ENCODE results near the gene MPPED1.

DNA sequence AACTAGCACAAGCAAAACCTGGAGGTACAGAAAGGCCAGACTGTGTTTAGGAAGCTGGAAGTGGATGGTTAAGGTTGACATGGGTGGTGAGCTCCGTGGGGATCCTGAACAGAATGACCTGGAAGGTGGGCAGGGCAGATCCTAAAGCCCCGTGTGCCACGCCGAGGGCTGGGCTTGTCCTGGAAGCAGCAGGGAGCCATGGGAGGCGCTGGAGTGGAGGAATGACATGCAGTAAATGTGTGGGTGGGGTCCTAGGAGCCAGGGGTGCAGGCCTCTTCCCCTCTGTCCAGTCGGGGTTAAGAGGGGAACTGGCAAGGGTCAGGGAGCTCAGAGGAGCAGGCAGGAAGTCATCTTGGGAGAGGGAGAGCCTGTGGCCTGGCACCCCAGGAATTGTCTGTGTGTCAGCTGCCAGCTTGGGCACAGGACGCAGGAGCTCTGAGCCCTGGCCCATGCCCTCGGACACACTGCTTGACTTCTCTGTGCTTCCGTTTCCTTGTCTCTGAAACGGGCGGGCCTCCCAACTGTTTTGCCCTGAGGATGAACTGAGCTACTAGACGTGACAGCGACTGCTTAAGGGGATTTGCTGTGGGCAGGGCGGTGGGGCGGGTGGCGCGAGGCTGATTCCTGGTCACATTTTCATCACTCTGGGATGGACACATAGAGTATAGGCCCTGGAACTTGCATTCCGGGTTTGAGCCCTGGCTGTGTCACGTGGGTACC is 75.7 kb downstream of the MPPED1 start:
- TF ChIP-seq, protein P1, sequence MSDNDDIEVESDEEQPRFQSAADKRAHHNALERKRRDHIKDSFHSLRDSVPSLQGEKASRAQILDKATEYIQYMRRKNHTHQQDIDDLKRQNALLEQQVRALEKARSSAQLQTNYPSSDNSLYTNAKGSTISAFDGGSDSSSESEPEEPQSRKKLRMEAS (IDR thresholded peaks at IDR 0.05), result no peak
- TF ChIP-seq, protein P2, sequence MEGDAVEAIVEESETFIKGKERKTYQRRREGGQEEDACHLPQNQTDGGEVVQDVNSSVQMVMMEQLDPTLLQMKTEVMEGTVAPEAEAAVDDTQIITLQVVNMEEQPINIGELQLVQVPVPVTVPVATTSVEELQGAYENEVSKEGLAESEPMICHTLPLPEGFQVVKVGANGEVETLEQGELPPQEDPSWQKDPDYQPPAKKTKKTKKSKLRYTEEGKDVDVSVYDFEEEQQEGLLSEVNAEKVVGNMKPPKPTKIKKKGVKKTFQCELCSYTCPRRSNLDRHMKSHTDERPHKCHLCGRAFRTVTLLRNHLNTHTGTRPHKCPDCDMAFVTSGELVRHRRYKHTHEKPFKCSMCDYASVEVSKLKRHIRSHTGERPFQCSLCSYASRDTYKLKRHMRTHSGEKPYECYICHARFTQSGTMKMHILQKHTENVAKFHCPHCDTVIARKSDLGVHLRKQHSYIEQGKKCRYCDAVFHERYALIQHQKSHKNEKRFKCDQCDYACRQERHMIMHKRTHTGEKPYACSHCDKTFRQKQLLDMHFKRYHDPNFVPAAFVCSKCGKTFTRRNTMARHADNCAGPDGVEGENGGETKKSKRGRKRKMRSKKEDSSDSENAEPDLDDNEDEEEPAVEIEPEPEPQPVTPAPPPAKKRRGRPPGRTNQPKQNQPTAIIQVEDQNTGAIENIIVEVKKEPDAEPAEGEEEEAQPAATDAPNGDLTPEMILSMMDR (IDR thresholded peaks at IDR 0.05; ENCODE audit: low read depth, low read length, missing input control), result no peak
- TF ChIP-seq, protein P3, sequence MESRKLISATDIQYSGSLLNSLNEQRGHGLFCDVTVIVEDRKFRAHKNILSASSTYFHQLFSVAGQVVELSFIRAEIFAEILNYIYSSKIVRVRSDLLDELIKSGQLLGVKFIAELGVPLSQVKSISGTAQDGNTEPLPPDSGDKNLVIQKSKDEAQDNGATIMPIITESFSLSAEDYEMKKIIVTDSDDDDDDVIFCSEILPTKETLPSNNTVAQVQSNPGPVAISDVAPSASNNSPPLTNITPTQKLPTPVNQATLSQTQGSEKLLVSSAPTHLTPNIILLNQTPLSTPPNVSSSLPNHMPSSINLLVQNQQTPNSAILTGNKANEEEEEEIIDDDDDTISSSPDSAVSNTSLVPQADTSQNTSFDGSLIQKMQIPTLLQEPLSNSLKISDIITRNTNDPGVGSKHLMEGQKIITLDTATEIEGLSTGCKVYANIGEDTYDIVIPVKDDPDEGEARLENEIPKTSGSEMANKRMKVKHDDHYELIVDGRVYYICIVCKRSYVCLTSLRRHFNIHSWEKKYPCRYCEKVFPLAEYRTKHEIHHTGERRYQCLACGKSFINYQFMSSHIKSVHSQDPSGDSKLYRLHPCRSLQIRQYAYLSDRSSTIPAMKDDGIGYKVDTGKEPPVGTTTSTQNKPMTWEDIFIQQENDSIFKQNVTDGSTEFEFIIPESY (IDR thresholded peaks at IDR 0.05), result no peak
- TF ChIP-seq TAF1 (conservative IDR thresholded peaks at IDR 0.05), result no peak
- TF ChIP-seq, protein P4, sequence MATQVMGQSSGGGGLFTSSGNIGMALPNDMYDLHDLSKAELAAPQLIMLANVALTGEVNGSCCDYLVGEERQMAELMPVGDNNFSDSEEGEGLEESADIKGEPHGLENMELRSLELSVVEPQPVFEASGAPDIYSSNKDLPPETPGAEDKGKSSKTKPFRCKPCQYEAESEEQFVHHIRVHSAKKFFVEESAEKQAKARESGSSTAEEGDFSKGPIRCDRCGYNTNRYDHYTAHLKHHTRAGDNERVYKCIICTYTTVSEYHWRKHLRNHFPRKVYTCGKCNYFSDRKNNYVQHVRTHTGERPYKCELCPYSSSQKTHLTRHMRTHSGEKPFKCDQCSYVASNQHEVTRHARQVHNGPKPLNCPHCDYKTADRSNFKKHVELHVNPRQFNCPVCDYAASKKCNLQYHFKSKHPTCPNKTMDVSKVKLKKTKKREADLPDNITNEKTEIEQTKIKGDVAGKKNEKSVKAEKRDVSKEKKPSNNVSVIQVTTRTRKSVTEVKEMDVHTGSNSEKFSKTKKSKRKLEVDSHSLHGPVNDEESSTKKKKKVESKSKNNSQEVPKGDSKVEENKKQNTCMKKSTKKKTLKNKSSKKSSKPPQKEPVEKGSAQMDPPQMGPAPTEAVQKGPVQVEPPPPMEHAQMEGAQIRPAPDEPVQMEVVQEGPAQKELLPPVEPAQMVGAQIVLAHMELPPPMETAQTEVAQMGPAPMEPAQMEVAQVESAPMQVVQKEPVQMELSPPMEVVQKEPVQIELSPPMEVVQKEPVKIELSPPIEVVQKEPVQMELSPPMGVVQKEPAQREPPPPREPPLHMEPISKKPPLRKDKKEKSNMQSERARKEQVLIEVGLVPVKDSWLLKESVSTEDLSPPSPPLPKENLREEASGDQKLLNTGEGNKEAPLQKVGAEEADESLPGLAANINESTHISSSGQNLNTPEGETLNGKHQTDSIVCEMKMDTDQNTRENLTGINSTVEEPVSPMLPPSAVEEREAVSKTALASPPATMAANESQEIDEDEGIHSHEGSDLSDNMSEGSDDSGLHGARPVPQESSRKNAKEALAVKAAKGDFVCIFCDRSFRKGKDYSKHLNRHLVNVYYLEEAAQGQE (IDR thresholded peaks at IDR 0.05), result no peak
- TF ChIP-seq HNF4G (IDR thresholded peaks at IDR 0.05), result no peak
- TF ChIP-seq RAD21 (IDR thresholded peaks at IDR 0.05), result no peak
- TF ChIP-seq YY1 (IDR thresholded peaks at IDR 0.05), result no peak
- TF ChIP-seq, protein P5, sequence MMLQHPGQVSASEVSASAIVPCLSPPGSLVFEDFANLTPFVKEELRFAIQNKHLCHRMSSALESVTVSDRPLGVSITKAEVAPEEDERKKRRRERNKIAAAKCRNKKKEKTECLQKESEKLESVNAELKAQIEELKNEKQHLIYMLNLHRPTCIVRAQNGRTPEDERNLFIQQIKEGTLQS (IDR thresholded peaks at IDR 0.05), result no peak
- no peak for TF ChIP-seq SP1 (IDR thresholded peaks at IDR 0.05)

Data from liver (tissue), 3 donors.